Measurements from ENCODE around the gene CHTF18.

Gene CHTF18

DNA sequence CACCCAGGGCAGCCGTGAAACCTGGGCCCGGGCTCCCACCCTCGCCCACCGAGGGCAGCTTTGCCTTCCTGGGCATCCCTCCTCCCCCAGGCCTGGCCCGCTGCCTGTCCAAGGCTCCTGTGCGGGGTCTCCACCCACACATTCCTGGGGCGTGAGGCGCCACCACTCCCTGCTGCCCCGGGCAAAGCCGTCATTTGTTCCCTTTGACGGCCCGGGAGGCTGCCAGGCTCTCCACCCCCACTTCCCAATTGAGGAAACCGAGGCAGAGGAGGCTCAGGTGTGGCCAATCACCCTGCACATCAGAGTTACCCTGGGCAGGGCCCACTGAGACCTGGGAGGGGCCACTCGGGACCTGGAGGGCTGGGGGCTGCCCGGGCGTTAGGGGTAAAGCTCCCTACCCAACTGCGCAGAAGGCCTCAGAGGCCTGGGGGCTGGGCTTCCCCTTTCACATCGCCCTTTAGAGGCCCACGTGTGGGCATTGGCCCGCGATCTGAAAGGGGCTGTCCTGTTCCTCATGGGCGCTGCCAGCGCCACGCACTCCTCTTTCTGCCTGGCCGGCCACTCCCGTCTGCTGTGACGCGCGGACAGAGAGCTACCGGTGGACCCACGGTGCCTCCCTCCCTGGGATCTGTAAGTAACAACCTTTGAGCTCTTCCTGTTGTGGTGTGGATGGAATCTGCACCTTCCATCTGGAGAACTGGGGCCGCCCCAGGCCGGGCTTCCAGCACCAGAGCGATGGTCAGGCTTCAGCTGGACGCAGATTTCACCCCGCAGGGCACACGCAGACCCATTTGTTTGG lies 27.7 kb upstream of the CHTF18 start, which contains the start of gene MSLN:
TSS of gene MSLN (plus strand) at position 190 of the 799 bp plus-strand sequence. CDS start 1,947 bp downstream, outside the sequence.
- DNase-seq, result no peak

DNA sequence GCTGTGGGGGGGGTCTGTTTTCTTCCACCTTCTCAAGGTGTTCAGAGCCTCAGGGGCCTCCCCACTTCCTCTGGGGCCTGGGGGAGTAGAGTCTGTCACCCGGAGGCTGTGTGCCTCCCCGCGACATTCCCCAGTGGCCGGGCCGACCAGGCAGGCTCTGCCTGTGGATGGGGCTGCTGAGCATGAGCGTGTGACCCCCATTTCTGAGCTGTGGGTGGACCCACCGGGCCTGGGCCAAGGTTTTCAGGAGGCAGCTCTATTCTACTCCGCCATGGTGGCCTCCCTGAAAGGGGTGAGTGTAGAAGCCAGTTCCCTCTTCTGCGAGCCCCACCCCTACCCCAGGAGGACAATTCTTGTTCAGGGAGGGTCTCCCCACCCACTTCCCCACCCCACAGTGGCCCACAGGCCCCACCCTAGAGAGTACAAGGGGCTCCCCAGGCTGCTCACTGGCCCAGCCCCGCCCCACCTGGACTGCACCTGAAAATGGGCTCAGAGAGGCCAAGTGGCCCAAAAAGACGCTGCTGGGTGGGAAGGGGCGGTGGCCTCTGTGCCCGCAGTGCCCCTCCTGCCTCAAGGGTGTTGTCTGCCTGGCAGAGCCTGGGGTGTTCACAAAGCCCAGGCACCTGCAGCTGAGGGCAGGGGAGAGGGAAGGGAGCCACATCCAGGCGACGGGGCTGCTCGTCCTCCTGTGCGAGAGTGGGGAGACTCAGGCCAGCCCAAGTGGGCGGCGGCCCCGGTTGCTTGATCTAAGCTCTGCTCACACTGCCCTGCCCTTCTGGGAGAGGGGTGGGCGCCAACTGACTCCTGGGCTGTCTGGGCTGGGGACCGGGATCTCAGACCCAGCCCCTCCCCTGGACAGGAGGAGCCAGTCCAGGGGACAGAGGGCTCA lies 26.6 kb upstream of the CHTF18 start:
- no peak for DNase-seq

DNA sequence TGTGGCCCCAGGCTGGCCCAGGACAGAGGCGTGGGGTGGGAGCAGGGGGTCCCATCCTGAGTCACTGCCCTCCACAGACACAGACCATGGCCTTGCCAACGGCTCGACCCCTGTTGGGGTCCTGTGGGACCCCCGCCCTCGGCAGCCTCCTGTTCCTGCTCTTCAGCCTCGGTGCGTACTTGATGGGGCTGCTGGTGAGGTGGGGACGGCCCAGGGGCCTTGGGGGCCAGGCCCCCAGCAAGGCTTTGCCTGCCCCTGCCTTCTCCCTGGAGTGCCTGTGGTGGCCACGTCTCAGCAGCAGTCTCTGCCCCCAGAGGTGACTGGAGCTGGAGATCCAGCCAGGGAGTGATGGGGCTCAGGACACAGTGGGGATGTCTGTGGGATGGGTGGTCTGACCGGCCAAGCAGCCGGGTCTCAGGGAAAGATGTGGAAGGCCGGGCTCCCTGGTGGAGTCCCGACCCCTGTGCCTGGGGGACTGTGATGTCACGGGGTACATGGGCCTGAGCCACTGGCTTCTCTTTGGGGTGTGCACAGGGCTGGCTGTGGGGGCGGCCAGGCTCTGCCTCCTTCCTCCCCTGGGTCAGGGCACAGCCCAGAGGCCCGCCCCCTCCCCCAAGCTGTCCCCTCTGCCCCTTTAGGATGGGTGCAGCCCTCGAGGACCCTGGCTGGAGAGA lies 25.7 kb upstream of the CHTF18 start:
- no peak for DNase-seq

DNA sequence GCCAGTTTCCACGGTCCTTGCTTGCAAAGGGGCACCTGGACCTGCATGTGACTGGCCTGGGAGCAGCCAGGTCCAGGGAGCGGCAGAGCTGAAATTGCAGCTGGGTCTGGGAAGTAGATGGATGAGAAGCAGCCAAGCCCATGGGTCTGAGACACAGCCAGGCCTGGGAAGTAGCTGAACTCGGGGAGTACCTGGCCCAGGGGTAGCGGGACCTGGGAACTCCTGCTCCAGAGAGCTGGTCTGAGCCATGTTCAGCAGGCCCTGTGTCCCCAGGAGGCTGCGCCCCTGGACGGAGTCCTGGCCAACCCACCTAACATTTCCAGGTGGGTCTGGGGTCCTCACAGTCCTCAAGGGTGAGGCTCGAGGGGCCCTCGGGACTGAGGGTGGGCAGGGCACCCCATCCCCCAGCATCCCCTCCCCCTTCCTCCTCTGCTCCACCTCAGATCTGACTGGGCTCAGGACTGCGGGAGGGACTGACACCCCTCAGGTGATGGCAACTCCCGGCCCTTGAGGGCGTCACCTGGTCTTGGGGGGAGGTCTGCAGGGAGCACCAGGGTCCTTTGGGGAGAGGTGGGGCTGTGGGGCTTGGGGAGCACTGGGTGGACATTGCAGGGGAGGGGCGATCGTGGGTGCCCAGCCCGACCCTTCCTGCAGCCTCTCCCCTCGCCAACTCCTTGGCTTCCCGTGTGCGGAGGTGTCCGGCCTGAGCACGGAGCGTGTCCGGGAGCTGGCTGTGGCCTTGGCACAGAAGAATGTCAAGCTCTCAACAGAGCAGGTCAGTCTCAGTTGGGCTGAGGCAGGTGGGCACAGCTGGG lies 24.8 kb upstream of the CHTF18 start:
- DNase-seq, result no peak

DNA sequence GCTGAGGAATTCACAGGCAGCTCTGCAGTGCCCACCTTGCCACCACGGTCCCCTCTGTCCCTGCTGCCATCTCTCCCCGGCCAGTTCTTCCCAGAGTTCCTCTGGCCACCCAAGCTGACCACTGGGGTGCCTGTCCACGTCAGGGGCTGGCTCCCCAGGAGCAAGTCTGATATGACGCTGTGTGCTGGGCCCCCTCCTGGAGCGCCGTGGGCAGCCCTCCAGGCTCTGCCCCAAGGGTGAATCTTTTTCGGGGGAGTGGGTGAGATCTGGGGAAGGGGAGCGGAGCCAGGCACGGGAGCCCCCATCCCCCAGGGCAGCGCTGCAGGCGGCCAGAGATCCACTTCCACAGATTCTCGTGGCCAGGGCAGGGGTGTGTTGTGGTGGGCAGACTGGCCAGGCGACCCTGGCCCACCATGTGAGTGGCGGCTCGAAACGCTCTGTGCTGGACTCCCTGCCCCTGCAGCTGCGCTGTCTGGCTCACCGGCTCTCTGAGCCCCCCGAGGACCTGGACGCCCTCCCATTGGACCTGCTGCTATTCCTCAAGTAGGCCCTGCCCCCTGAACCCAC lies 24.2 kb upstream of the CHTF18 start:
- no peak for DNase-seq

DNA sequence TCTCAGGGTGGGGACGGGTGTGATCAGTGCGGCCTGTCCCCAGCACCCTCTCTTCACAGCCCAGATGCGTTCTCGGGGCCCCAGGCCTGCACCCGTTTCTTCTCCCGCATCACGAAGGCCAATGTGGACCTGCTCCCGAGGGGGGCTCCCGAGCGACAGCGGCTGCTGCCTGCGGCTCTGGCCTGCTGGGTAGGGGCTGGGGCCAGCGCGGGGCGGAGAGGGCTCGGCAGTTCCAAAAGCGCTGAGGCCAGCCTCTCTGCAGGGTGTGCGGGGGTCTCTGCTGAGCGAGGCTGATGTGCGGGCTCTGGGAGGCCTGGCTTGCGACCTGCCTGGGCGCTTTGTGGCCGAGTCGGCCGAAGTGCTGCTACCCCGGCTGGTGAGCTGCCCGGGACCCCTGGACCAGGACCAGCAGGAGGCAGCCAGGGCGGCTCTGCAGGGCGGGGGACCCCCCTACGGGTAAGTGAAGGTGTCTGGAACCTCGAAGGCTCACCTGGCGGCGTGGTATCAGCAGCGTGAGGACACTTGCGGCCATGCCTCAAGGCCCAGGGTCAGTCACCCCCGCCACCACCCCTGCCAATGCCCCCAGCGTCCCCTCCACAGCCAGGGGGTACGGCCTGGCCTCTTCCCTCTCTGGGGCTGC lies 23.5 kb upstream of the CHTF18 start:
- DNase-seq, result no peak

DNA sequence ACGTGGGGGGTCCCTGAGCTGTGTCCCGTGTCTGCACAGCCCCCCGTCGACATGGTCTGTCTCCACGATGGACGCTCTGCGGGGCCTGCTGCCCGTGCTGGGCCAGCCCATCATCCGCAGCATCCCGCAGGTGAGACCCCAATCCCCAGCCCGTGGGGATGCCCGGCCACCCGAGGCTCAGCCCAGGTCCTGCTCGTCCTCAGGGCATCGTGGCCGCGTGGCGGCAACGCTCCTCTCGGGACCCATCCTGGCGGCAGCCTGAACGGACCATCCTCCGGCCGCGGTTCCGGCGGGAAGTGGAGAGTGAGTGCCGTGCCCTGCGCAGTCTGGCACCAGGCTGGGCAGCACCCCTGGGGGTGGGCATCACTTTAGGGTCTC lies 22.9 kb upstream of the CHTF18 start:
- DNase-seq, result no peak

DNA sequence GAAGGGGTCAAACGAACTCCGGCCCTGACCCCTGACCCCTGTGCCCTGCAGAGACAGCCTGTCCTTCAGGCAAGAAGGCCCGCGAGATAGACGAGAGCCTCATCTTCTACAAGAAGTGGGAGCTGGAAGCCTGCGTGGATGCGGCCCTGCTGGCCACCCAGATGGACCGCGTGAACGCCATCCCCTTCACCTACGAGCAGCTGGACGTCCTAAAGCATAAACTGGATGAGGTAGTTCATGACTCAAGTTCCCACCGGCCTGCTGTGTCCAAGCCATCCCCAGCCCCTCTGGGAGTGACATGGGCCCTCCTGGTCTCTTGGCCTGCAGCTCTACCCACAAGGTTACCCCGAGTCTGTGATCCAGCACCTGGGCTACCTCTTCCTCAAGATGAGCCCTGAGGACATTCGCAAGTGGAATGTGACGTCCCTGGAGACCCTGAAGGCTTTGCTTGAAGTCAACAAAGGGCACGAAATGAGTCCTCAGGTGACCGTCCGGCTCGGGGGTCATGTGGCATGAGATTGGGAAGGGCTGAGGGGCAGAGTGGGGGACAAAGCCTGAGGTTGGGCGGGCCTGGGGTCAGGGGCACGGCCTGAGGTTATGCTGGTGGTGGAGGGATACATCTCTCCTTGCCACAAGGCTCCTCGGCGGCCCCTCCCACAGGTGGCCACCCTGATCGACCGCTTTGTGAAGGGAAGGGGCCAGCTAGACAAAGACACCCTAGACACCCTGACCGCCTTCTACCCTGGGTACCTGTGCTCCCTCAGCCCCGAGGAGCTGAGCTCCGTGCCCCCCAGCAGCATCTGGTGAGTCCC lies 22.2 kb upstream of the CHTF18 start:
- no peak for DNase-seq

DNA sequence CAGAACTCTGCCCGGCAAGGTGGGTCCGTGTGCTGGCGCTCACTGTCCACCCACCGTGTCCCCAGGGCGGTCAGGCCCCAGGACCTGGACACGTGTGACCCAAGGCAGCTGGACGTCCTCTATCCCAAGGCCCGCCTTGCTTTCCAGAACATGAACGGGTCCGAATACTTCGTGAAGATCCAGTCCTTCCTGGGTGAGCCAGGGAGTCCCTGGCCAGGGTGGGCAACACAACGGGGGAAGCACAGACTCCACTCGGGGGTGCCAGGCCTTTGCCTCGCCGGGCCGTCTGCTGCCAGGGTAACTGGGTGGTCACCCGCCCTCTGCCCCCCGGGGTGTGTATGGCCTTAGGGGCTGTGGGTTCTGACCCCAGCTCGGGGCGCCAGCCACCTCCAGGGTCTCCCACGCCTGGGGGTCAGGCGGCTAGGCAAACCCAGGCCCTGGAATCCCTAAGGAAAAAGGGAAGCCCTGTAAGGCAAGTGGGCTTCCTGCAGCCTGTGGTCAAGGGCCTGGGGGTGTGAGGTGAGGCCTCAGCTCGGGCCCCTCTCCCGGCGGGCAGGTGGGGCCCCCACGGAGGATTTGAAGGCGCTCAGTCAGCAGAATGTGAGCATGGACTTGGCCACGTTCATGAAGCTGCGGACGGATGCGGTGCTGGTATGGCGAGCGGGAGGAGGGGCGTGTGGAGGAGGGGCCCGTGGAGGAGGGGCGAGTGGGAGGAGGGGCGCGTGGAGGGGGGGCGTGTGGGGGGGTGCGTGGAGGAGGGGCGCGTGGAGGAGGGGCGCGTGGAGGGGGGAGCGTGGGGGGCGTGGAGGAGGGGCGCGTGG lies 21.4 kb upstream of the CHTF18 start:
- DNase-seq, result no peak

DNA sequence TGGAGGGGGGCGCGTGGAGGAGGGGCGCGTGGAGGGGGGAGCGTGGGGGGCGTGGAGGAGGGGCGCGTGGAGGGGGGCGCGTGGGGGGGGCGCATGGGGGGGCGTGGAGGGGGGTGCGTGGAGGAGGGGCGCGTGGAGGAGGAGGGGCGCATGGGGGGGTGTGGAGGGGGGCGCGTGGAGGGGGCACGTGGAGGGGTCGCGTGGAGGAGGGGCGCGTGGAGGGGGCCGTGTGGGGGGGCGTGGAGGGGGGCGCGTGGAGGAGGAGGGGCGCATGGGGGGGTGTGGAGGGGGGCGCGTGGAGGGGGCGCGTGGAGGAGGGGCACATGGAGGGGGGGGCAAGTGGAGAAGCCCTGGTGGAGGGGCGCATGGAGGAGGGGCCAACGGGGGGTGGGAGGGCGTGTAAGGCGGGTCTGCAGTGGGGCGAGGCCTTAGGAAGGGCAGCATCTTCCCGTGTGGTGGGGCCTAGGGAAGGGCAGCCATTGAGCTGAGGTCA lies 20.6 kb upstream of the CHTF18 start:
- DNase-seq, result no peak

DNA sequence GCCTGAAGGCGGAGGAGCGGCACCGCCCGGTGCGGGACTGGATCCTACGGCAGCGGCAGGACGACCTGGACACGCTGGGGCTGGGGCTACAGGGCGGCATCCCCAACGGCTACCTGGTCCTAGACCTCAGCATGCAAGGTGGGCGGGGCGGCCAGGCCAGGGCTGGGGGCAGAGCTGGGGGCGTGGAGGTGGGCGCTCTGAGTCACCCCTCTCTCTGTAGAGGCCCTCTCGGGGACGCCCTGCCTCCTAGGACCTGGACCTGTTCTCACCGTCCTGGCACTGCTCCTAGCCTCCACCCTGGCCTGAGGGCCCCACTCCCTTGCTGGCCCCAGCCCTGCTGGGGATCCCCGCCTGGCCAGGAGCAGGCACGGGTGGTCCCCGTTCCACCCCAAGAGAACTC lies 20.0 kb upstream of the CHTF18 start:
- DNase-seq, result no peak

DNA sequence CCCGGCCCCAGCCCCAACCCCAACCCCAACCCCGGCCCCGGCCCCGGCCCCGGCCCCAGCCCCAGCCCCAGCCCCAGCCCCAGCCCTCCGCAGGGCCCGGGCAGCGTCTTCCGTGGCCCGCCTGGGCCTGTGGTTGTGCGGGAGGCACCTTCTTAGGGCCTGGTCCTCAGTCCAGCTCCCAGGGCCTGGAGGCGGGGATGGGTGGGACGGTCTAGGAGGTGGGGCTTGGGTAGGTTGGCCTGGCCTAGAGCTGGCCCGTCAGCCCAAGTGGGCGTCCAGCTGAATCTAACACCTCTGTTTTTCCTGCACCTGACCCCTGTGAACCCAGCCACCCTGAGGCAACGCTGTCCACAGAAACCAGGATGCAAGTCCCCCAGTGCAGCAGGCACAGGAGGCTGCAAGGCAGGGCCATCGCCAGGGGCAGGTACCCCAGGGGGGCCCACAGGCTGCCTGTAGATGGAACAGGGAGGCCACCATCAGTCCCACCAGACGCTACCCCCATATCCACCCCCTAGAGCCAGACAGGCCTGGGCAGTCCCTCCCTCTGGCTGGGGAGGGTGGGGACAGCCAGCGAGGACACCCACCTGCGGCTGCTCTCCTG lies 19.1 kb upstream of the CHTF18 start:
- no peak for DNase-seq

DNA sequence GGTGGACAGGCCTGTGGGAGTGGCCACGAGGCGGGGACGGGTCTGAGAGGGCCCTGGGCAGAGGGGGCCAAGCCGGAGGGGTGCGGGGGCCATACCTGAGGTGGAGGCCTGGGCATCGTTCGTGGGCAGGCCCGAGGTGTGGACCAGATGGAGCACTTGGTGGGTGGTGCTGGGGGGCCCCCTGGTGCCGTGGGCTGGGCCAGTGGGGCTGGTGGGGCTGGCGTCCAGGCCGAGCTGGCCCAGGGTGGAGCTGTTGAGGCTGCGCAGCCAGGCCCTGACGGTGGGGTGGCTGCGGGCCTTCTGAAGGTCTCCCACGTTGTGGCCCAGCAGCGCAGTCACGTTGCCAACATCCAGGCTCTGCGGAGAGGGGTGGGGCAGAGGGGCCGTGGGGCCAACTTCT lies 18.5 kb upstream of the CHTF18 start:
- DNase-seq, result no peak

DNA sequence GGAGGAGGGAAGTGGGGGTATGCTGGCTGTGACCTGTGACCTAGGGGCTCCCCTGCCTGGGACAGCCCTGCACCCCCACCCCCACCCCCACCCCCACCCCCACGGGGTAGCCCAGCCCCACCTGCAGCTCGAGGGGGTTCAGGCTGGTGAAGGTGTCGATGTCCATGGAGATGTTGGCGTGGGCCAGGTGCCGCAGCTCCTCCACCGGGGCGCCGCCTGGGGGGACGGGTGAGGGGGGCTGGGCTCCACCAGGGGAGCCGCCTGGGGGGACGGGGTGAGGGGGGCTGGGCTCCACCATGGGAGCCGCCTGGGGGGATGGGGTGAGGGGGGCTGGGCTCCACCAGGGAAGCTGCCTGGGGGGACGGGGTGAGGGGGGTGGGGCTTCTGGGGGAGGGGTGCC lies 18.0 kb upstream of the CHTF18 start:
- DNase-seq, result no peak

DNA sequence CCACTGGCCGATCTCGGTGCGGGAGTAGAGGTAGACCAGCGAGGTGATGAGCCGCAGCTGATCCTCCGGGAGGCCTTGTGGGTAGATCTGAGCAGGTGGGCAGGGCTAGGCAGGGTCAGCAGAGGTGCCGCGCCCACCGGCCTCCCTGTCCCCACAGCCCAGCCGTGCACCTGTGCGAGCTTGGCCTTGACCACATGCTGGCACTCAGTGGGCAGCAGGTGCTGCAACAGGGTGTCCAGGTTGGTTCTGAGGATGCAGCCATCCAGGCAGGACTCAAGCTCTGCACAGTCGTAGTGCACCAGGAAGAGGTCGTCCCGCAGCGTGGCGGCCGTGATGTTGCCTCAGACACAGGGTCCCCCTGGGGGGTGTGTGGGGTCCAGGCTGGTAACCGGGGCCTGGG lies 15.5 kb upstream of the CHTF18 start:
- DNase-seq, result no peak

DNA sequence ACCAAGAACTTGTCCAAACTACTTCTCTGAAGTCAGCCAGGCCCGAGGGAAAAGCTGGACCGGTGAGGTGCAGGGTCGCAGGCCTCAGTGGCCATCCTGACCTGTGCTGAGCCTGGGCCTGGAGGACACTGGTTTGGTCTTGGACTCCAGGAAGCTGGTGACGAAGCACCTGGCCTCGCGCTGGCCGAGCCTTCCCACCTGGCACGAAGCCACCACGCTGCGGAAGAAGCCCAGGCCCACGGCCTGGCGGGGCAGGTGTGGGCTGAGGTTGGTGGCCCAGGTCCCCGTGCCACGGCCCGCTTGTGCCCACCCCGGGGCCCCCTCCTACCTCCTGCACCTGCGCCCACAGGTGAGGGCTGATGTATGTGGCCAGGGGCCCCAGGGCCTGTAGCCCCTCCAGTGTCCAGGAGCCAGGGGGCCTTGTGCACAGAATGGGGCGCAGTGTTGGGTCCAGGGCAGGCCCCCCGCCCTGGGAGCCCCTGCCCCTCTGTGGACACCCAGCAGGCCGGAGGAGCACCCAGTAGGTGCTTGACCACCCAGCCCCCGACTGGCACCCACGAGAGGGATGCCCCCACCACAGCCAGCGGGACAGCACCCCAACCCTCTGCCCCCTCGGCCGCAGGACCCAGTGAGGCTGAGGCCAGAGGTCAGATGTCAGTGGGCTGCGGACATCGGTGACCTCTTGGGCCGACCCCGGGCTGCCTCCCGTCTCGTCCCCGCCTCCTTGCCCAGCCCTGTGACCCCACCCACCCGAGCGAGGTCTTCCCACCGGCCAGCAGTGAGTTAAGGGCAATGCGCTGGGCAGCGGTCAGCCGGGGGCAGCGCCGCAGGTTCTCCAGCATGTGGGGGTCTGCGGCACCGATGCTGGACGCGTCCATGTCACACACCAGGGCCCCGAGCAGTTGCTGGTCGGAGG lies 14.1 kb upstream of the CHTF18 start:
- no peak for DNase-seq

DNA sequence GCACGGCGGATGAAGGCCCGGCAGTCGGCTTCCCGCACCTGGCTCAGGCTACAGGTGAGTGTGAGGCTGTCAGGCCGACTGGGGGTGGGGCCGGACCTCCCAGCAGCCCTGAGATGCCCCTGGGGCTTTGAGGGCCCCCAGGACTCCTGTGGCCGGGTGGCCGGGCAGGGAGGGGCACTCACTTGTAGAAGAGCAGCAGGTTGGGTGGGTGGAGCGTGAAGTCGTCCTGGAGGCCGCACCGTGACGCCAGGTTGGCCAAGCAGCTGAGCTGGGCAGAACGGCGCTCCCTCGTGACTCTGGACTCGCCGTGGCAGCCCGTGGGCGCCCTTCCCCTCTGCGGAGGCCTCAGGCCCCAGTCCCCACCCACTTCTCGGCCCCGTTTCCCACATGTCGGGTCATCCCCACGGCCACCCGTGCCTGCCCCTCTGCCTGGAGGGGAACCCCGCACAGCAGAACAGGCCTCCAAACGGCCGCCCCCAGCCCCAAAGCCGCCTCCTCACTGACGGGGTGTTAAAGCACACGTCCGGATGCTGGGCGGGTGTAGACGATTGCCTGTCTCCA lies 13.1 kb upstream of the CHTF18 start:
- DNase-seq, result no peak
